Limb (tissue), 2 donors: ENCODE data around the gene SQSTM1.

ENCODE experiments used
- DNase-seq, 2 donors: peaks; one replicate each; pipeline ENCODE4 v3.0.0-alpha.2; 2016; ENCODE audit errors: extremely low spot score in 2 of 2

Gene SQSTM1

DNA sequence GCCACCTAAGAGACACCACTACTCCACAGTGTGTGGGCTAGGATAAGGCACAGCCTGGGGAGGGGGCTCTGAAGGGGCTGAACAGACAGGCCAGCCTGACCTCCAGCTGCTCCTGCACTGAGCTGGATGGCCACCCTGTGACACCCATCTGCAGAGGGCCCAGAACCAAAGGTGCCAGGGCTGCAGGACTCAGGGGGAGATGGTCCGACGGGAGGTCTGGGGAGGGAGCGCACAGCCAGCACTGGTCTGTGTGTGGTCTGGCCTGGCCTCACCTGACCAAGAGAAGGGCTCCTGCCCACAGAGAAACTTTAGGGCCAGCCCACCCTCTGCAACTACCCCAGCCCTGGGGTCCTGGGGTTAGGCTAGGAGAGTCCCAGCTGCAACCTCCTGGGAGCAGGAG lies 26.1 kb upstream of the SQSTM1 start:
- no peak for DNase-seq

DNA sequence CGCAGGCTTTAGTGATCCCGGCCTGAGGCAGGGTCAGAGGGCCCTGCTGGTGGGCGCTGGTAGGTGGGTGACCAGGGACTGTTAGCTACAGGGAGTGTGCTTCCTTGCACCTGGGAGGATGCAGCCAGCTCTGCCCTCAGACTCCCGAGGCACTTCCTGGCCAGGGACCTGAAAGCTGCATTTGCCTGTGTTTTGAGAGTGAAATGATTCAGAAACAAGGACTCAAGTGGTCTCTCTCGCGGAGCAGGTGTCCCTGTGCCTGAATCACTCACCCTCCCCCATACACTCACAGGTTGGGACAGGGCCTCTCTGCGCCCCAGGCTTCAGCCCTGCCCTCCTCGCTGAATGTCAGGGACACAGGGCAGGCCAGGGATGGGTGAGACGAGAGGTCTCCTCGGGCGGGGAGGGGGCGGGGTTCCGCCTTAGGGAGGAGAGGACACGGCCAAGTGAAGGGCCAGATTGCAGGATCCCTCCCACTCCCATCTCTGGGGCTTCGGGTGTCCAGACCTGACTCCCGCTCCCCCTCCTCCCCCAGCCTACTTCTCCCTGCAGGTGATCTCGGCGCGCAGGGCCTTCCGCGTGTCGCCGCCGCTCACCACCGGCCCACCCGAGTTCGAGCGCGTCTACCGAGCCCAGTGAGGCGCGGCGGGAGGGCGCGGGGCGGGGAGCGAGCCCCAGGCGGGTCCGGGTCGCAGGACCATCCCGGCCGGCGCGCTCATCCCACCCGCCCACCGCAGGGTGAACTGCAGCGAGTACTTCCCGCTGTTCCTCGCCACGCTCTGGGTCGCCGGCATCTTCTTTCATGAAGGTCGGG lies 25.4 kb upstream of the SQSTM1 start:
- peak in 1 of 2 donors; percentile 59 for DNase-seq

DNA sequence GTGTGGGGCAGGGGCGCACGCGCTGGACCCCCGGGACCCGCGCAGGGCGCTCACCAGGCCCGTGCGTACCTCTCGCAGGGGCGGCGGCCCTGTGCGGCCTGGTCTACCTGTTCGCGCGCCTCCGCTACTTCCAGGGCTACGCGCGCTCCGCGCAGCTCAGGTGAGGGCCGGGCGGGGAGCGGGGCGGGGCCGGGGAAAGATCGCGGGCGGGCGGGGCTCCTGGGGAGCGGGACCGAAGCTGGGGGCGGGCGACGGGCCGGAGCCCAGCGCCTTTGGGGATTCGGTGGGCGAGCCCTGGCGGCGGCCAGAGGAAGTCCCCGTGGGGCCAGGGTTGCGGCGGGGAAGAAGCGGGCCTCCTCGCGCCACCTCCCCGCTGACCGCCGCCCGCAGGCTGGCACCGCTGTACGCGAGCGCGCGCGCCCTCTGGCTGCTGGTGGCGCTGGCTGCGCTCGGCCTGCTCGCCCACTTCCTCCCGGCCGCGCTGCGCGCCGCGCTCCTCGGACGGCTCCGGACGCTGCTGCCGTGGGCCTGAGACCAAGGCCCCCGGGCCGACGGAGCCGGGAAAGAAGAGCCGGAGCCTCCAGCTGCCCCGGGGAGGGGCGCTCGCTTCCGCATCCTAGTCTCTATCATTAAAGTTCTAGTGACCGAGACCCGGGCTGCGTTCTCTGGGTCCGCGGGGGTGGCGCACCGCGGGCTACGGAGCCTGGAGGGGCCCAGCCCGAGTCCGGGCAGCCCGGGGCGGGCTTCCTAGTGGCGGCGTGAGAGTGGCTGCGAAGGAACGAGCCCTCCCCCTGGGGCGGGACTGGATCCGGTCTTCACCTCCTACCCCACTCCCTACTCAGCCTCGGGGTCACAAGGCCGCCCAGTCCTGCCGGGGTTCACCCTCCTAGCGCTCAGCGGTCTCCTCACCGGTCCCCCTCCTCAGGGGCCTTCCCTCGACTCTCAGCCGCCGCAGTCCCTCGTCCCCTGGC lies 24.6 kb upstream of the SQSTM1 start:
- DNase-seq = peak; percentile 62 to 85

DNA sequence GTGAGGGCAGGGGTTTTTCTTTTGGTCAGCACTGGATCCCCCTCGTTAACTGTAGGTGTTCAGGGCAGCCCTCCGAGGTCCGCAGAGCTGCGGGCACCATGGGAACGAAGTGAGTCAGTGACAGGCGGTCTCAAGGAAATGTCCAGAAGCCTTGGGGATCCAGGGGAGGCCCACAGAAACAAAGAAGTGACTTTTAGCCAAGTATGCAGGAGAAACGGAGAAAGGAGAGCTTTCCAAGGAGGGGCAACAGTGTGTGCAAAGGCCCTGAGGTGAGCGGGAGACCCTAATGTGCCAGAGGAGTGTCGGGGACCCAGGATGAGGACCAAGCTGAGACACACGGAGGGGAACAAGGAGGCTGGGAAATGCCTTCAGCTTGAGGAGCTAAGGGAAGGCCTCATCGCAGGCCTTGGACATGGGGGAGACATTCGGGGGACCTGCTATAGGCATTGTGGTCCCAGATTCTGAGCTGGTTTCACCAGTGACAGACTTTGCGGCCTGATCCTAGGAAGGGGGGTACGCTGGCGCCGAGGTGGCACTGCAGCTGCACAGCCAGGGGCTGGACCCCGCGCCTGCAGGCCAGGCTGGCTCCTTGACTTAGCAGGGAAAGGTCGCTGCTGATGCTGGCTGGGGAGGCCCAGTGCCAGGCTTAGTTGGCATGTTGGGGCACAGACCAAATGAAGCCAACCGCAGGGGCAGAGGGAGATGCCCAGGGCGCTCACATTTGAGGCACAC lies 23.7 kb upstream of the SQSTM1 start:
- DNase-seq = no peak

DNA sequence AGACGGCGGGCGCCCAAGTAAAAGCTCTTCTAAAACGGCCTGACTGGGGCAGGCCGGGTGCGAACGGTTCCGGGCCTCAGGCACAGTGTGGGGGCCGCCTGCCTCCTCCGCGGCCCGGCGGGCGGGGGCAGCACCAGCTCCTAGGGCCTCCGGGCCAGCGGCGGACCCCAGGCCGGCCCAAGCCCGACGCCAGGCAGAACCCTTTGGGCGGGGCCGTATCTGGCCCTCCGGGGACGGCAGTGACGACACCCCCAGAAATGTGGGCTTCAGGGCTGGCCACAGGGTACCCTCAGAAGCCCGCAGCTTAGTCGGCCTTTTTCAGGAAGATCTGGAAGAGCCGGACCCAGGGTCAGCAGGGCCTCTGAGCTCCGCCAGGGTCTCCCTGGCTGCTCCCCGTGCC lies 23.0 kb upstream of the SQSTM1 start:
- no peak for DNase-seq

DNA sequence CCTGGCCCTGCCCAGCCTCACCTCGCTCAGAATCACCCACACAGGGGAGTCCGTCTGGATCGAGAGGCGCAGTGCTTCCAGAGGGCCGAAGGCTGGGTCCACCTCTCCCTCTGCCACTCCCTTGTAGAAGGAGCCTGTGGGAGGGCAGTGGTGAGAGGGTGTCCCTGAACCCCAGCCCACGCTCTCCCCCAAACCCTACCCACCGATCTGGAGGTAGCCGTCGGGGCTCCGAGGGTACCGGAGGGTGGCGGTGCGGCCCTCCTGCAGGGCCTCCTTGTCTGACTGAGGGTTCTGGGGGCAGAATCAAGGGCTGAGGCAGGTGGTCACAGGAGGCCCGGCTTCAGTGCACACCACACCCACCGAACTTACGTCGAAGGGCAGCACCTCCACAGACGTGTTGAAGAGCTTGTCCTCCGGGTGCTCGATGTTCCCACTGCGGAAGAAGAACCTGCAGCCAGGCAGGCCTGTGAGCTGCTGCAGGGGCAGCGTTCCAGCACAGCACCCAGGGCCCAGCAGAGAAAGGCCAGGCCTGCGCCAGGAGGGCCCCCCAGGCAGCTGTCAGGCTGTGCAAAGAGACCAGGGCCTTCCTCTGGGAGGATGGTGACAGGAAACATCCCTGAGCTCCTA lies 22.4 kb upstream of the SQSTM1 start:
- no peak for DNase-seq

DNA sequence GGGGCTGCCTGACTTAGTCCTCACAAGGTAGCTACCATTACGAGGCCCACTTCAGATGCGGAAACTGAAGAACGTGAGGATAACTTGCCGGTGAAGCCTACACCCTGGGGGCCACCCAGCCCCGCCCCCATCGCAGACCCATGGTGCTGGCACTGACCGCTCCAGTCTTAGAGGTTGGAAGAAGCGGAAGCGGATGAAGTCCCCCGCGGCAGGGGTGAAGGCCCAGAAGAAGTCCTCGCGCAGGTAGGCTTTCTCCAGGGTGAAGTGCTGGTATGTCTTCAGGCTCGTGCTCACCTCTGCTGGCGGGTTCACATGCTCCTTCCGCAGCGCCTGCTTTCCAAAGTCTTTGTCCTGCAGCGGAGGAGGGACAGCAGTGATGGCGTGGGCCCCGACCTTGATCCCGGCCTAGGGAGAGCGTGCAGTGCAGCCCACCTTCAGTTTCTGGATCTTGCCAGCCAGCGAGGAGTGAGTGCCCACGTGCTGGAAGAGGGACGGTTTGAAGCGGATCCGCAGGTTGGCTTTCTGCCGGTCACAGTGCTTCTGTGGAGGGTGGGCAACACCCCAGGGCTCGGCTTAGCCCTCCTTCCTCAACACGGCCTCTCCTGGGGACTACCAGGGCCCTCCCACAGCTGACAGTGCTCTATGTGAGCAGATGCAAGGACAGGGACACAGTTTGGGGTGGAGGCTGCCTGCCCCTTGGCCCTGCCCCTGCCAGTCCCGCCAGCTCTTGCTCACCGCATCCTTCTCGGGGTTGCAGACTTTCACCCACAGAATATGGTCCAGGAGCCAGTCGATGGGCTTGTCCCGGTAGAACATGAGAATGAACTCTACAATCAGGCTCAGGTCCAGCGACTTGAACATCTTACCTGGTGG lies 21.7 kb upstream of the SQSTM1 start:
- DNase-seq = no peak

DNA sequence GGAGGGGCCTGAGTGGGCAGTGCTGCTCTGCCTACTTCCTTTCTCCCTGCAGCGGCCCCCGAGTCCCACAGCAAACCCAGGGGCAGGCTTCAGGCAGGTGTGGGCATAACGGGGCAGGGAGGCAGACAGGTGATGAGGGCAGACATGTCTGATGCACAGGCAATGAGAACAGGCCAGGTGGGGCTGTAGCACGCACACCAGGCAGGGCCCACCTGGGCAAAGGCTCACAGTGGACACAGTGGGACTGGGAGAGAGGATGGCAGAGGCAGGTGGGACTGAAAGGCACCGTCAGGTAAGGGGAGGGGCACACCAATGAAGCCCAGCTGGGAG lies 21.1 kb upstream of the SQSTM1 start:
- no peak for DNase-seq

DNA sequence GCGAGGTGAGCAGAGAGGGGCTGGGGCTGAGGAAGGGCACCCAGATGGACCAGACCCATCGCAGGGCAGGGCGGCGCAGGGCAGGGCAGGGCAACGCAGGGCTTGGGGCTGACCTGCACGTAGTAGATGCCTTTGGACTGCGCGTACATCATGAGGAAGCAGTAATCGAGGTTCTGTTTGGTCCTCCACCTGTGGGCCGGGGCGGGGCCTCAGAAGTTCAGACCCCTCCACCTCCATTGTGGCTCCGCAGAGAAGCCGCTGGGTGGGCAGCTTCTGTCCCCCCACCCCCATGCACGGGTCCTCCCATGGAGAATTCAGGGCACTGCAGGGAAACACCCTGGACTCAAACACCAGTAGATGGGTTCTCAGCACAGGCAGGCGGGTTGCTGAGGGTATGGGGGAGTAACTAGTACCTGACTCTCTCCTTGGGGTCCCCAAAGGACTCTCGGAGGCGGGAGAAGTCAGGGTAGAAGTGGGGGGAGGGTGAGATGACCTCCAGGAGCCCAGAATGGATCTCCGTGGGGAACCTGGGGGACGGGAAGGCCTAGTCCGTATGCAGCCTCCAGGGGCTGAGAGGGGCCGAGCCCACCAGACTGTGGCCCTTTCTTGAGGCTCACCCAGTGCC lies 20.5 kb upstream of the SQSTM1 start:
- DNase-seq = no peak

DNA sequence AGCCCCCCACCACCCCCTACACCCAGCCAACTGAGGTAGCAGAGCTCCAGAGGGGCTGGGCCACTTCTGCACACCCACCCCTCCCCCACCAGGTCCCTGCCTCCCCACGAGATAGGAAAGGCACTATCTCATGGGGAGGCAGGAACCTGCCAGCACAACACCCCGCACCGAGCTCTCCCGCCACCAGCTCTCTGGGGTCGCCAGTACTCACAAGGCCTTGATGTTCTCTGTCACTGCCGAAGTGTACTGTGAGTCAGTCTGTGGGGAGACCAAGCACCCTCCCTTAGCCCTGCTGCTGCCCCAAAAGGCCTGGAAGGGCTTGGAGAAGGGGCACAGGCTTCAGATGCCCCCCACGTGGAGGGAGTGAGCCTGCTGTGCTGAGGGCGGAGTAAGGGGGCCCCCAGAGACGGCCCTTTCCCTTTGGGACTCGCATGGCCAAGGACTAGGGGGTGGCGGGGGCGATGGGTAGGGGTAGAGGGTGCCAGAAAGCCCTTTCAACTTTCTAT lies 20.0 kb upstream of the SQSTM1 start:
- DNase-seq = no peak

DNA sequence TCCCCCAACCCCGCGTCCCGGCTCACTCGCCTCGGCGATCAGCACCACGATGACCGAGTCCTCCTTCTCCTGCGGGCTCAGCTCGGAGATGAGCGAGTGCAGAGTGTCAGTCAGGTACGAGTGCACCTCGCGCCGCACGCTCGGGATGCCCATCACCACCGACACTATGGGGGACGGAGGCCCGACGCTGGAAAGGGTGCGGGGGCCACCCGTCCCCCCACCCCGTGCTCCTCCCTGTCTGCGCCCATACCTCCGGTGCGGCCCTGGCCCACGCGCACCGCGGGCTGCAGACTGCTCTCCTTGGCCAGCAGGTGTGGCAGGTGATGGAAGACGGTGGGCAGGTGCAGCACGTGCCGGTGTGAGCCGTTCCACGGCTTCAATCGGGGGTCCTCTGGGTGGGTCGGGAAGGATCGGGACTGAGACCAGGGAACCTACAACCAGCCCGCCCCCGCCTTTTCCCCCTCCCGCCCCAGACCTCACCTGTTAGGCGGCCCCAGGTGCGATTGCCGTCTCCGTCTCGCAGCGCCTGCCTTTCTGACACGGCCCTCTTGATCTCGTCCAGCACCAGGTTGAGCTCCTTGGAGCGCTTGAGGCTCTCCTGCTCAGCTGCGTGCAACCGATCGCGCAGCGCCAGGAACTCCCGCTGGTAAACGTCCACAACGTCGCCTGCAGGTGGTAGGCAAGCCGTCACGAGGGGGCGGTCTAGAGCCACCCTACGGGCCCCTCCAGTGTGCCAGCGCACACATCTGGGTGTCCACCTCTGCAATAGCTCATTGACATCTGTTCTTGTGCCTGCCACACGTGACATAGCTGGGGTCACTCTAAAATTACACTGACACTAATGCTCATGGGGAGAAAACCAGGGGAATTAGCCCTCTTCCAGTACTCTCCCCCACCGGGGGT lies 19.1 kb upstream of the SQSTM1 start:
- peak; percentile 44 to 82 for DNase-seq

DNA sequence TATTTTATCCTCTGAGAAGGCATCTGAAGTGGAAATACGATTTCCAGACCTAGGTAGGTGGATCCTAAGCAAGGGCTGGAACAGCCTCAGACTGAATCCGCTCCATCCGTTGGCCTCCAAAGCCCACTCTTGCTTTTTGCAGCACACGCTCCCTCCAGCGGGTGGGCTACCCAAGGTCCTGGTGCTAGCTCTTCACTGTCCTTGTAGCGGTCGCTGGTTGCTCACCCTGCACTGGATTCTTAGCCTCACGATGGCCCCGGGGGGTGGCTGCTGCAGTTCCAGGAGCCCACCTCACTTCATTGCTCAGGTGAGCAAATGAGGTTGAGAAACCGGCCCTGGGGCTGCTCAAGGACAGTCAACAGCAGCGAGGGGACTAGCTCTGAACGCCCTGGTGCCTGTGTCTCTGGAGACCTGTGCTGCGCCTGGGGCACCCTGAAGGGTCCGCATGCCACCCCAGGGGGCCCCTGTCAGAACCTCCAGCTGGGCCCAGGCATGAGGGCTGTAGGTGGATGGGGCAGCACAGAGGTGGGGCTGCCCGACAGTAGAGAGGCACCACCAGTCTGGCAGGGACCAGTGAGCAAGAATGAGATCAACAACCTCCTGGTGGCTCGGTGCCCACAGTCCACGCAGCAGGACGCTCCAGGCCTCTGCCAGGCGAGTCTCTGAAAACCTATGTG lies 18.4 kb upstream of the SQSTM1 start:
- no peak for DNase-seq

DNA sequence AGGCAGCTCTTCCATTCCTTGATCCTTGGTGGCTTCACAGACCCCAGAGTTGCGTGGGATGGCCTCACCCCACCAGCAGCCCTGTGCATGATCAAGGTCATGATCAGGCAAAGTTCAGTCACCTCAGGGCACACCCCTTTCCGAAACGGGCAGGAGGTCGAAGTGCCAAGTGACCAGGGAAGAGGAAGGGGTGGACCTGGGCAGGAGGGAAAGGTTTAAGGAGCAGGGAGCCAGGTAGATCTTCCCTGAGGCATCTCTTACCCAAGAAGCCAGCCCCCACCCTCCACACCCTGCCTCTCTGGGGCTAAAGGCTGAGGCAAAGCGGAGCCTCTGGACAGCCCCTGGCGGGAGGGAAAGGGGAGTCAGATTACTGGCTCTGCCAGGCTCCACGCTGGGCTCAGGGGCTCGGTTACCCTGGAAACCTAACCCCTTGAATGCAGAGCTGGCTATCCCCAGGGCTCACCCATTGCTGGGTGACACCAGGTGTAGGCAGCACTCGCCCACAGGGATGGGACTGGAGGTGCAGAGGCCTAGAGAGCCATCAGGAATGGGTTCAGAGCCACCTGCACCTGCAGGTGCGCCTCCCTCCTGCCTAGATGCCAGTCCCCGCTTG lies 17.6 kb upstream of the SQSTM1 start:
- DNase-seq = no peak

DNA sequence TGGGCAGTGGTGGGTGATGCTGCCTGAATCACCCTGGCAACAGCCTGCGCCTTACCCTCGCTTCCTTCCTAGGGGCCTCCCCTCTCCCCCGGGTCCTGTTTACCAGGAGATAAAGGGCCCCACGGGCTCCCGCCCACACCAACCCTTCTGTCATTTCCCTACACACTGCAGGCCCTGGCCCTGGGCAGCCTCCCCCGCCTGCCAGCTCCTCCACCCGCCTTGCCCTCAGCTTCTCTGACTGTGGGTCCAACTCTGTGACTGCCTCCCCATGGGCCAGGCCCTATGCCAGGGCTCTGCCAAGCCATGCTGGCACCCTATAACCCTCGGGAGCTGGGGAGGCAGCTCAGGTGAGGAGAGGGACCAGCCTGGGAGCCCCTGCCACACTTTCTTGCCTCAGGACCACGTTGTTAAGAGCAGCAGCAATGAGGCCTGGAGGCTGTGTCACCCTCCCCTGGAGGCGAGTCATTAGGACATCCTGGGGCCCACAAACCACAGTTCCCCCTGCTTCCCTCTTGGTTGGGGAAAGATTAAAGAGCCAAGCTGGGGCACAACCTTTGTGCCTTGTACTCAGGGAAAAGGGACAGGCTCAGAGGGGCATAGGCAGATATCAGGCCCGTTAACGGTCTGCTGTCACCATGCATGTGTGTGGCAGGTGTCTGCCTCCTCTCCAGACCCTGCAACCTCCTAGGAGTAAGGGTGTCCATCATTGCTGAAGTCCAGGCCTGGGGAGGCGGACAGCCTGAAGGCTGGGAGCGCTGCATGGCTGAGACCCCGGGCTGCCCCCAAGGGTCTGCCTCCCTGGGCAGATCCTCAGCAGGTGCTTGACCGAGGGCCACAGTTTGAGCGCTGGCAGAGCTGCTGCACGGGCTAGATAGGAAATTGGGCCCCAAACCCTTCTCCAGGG lies 16.8 kb upstream of the SQSTM1 start:
- no peak for DNase-seq

DNA sequence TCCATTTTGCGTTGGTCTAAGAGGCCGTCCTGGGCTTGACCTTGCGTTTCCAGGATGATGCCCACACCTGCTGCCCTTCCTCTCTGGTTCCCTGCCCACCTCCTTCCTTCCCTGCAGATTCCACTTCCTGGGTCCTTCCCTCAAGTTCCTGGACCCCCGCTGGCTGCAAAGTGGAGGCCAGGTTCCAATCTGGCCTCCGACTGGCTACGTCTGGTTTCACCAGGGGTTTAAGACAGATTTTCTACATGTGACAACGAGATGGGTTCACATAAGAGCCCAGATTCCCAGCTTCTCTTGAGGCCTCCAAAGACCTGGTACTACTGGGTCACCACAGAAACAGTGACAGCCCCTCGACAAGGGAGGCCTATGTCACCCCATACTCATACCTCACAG lies 16.2 kb upstream of the SQSTM1 start:
- DNase-seq = no peak

DNA sequence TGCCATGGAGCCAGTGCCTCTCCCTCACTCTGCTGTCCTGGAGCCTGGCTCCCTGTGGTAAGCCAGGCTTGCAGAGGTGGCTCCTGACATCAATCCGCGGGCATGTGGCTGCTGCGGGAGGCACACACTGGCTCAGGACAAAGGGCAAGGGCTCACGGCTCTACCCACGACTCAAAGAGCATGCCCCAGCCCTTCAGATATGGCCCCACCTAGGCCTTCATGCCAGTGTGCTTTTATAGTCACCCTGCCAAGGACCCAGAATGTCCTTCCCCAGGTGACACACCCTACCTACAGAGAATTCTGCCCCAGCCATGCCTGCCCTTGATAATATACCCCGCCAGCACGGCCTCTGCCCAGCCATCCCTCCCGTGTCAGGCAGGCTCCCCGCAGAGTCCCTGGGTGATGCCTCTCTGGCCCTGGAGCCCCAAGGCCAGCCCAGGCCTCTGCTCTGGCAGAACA lies 15.6 kb upstream of the SQSTM1 start:
- DNase-seq = no peak
